Activated T-cell treated with anti-CD3 and anti-CD28 coated beads, Interleukin-2, amount 50 U/mL, for 48 hours (primary cell): ENCODE data around the gene PTPRM.
"Not testable (repeated sequence)": the region's sequence is repeated elsewhere in the genome, so short reads cannot be mapped to it uniquely, and the experiment has no call there.

ENCODE experiments used
- DNase-seq, 2 experiments: peaks; one replicate each; pipeline ENCODE4 v3.0.0-alpha.2; 2020

Gene PTPRM

DNA sequence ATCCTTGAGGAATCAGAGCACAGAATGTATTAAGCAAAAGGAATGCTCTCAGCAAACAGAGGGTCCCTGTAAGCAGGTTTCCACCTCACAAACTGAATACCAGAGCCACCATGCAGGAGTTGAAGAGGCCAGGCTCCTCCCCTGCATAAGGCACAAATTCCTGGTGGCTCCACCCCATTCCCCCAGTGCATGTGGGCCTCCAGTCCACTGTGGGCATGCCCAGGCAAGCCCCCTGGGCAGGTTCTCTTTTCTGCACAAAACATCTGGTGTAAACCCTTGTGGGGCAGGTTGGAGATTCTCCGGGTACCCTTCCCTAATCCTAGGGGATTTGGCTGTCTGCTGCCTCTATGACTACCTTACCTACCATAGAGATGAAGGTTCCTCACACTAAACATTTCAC, 166.5 kb downstream of the PTPRM start:
- no peak for DNase-seq

DNA sequence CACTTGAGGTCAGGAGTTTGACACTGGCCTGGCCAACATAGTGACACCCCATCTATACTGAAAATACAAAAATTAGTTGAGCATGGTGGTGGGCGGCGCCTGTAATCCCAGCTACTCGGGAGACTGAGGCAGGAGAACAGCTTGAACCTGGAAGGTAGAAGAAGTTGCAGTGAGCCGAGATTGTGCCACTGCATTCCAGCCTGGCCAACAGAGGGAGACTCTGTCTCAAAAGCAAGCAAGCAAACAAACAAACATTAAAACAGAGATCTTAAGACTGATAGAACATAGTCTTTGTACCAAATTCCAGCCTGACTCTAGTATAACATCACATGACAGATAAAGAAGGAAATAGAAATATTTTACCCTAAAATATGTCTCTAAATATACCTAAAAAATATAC, 168.1 kb downstream of the PTPRM start:
- no peak for DNase-seq

DNA sequence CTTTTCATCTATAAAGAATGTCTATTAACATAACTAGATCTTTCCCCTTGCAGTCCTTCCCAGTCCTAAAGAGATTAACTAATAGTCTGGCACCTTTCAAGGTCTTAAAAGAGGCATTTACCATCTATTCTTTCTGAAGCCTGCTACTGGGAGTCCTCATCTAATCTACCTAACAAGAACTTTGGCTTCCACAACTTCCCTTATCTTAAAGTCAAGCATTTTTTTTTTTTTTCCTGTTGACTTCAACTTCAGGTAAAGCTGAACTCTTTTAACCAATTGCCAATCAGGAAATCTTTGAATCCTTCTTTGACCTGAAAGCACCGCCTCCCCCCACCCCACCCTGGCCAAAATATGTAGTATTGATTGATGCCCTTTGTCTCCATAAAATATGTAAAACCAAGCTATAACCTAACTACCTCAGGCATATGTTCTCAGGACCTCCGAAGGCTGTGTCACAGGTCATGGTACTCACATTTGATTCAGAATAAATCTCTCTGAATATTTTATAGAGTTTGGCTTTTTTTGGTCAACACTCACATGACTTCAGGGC, 168.6 kb downstream of the PTPRM start:
- no peak for DNase-seq

GRCh38 chr18:7736526-7736925, 169.4 kb downstream of the PTPRM start:
- not testable (repeated sequence) for DNase-seq

DNA sequence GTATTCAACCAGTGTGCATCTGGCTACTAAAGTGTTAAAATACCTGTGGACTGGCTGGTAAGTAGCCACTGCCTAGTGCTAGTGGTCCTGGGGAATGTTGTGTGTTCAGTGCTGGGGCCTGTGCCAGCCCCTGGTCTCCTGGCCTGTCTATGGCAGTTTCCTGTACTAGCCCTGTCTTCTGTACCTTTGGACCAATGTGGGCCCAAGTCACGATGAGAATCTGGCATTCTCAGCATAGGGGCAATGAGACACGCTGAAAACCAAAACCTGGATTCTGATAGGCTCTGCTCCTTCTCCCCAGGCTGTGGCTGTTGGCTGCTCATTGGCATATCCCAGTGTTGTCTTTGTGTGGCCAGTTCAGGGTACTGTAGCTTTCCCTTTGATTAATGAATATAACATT, 170.4 kb downstream of the PTPRM start:
- no peak for DNase-seq

DNA sequence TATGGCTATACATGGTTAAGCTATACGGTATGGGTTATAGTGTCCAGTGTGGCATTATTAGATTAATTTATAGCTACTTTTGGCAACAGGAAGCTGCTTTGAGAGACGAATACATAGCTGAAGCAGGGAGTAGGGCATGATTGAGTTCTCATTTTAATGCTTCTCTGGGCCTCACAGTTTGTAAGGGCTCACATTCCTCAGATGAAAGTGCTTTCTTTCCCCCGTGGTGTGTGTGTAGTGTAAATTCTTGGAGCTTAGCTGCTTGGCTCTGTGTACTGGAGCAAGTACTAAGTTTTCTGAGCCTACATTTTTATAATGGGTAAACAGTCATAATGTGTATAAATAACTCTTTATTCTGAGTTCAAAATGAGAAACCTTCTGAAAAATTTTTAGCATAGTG, 173.7 kb downstream of the PTPRM start:
- no peak for DNase-seq

DNA sequence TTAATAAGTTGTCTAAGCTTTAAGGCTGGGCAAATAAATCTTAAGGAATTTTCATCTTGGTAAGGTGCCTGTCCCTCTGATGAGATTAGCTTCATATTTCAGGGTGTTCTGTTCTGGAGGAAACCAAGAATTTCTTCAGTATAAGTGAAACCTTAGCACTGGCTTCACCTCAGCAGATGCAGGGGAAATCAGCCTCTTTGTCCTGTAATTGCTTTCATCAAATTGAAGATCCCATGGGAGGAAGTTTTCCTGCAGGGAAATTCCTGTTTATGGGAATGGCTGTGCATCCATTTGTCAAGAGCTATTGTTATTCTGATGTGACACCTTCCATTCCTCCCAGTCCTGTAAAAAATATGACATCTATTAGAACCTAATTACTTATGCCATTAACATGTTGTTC, 174.5 kb downstream of the PTPRM start:
- no peak for DNase-seq

DNA sequence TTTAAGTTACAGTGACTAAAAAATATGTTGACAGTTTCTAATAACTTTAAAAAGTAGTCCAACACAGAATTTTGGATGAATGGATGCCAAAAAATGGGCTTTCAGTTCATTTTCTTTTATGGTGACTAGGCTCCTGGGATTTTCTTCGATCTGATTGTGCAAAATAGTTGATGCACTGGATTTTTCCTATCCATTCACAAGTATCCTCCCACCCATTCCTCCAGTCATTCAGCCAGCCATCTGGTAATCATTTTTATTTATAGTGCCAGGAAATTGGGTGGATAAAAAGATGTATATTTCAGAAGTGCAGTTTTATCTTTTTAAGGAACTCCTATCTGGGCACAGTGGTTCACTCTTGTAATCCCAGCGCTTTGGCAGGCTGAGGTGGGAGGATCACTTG, 175.1 kb downstream of the PTPRM start:
- no peak for DNase-seq

DNA sequence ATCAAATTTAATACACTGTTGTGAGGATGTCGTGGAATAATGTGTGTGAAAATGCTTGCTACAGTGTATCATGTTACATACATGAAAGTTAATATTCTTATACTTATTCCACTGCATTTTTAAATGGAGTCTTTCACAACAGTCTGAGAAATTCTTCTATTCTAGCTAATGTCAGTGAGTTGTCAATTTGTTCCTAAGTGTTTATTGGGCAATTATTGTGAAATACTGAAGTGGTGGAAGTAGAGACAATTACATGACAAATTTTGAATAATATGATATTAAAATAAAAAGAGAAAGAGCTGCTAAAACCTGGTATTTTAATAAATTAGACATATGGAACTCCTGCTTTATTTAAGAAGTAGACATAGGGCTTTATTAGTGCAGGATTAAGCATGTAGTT, 176.1 kb downstream of the PTPRM start:
- no peak for DNase-seq

GRCh38 chr18:7746106-7746505, 179.0 kb downstream of the PTPRM start:
- no peak for DNase-seq

GRCh38 chr18:7748251-7749007, 181.3 kb downstream of the PTPRM start:
- no peak for DNase-seq

DNA sequence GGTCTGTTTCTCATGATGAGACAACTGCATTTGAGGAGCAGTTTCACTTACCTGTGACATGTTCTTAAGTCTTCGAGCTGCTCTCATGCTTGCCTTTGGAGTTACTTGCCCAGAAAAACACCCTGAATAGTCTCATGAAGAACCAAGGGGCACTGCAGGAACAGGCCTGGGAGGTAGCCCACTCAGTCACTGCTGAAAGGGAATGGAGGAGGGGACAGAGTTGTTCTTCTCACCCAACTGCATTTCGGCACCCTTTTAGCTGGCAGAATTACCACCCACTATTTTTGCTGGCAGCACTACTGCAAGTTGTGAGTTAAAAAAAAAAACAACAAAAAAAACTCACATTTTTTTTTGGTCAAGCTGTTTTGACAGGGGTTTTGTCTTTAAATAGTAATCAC, 181.9 kb downstream of the PTPRM start:
- DNase-seq, result no peak

DNA sequence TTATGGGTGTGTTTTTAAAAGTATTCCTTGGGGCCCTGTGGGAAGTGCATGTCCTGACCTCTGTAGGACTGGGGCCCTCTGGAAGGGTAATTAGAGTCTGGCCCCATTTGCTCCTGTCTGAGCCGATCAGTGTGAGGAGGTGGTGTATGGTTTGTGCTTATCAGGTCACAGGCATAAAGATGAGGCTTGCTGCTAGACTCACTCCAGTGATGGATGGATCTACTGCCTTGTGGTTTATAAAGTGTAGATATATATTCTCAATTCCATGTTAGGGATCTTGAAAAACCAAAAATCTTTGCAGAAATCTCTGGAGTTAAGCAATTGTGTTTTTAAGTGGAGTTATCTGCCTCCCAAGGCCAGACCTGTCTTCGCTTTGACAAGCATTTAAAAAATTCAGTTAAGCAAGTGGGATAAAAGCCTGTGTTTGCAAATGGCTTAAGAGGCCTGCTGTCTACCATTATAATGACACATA, 182.4 kb downstream of the PTPRM start:
- DNase-seq, result no peak

GRCh38 chr18:7750095-7750663, 183.1 kb downstream of the PTPRM start:
- no peak for DNase-seq

- no peak for DNase-seq
Measured at GRCh38 chr18:7750966-7751365, 183.8 kb downstream of the PTPRM start.

DNA sequence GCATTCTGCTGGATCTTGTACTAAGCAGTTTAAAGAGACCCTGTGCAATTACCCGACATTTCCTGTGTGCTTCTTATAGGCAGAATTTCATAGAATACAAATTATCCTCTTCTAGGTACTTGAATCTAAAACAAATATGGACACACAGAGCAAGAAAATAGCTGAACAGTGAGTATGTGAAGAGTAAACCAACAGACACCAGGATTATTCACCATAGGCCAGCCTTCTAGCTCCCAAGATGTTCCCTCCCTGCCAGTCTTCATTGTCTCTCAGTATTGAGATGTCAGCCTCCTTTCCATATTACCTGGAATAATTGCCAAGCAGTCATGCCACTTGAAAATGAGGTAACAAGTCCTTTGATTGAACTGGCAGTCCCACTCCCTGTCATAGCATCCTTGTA, 187.1 kb downstream of the PTPRM start:
- no peak for DNase-seq

- DNase-seq, result no peak
Measured at GRCh38 chr18:7754725-7755181, 187.6 kb downstream of the PTPRM start.

- no peak for DNase-seq
Measured at GRCh38 chr18:7755753-7756475, 188.8 kb downstream of the PTPRM start.

DNA sequence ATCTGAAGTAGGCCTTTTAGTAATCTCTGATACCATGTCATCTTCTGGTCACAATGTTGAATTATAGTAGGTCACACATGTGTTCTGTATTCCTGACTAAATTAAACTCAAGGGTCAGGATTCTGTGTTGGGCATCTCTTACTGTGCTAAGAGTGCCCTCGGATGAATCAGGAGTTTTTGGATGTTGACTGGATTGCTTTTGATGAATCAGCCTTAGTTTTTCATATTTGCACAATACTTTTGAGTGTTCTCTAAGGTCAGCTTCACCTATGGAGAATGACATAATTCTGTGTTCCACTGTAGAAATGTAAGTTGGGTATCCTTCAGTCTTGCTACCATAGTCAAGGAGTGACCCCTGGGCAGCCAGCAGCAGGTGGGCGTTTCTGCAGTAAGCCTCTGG, 190.1 kb downstream of the PTPRM start:
- DNase-seq, result no peak

- DNase-seq, result no peak
Measured at GRCh38 chr18:7758764-7759163, 191.6 kb downstream of the PTPRM start.

- DNase-seq, result no peak
Measured at GRCh38 chr18:7760967-7761948, 194.1 kb downstream of the PTPRM start.

DNA sequence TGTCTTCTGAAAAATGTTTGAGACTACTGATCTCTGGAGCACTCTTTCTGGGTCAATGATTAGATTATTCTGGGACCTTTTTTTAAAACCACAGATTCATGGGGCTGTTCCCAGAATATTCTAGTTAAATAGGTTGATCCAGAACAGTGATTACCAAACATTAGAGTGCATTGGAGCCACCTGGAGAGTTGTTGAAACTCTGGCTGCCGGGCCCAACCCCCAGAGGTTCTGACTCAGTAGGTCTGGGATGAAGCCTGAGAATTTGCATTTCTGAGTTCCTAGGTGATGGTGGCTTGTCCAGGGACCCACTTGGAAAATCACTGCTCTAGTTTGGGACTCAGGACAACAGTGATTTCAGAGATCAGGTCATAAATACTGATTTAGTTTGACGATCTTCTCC, 197.3 kb downstream of the PTPRM start:
- DNase-seq, result no peak

DNA sequence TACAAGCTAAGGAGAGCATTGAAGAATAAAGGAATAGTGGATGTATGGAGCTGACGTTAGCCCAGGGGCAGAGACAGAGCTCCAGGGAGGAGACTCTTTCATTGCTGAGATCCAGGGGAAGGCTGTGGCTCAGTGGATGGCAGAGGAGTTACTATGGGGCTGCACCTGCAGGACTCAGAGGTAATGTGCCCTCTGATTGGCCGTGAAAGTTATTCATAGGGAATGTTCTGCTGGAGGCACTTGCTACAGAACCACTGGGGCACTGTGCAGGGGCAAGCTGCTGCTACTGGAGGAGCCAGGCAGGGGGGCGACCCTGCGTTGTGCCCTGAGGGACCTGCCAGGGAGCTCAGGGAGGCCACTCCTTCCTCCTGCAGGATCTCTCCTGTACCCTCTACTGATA, 199.2 kb downstream of the PTPRM start:
- DNase-seq, result no peak
